Esophagus muscularis mucosa (tissue), 4 donors: ENCODE results near the gene DACH2.

Experiments used
- EP300 ChIP-seq: sonication (generic); formaldehyde crosslinking; IDR thresholded peaks from one replicate; pipeline ENCODE4 v1.6.1; 2017; ENCODE audit warnings: antibody characterized with exemption
- POLR2A ChIP-seq: fragments of 450-650 bp; IDR thresholded peaks from one replicate; pipeline ENCODE4 v1.6.1; 2017; ENCODE audit warnings: antibody characterized with exemption, moderate library complexity, mild to moderate bottlenecking, low read depth
- POLR2AphosphoS5 ChIP-seq, 2 donors: sonication (generic); formaldehyde crosslinking; IDR thresholded peaks; one replicate each; pipeline ENCODE4 v1.6.1; 2017; ENCODE audit warnings: antibody characterized with exemption in 2 of 2
- TF ChIP-seq, protein P1 (sequence below), 3 experiments: fragments of 200-600 bp in 2 of 3; fragments of 450-650 bp in 1 of 3; sonication (generic) in 2 of 3; IDR thresholded peaks; one replicate each; pipeline ENCODE4 v1.5.1; 2017 to 2019; ENCODE audit warnings: antibody characterized with exemption in 3 of 3, mild to moderate bottlenecking in 2 of 3, moderate library complexity in 1 of 3

DNA sequence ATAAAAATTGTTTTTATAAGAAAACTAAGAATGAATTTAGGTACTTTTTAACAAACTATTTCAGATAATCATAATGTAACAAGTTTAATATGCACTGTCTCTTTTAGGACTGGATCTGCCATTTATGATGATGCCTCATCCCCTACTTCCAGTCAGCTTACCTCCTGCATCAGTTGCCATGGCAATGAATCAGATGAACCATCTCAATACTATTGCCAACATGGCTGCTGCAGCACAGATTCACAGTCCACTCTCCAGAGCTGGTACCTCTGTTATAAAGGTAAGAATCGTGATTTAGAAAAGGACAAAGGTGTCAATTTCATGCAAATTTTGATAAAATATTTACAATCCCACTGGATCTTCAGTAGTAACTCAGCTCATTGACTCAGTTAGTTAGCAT, 566.2 kb downstream of the DACH2 start:
- TF ChIP-seq, protein P1, sequence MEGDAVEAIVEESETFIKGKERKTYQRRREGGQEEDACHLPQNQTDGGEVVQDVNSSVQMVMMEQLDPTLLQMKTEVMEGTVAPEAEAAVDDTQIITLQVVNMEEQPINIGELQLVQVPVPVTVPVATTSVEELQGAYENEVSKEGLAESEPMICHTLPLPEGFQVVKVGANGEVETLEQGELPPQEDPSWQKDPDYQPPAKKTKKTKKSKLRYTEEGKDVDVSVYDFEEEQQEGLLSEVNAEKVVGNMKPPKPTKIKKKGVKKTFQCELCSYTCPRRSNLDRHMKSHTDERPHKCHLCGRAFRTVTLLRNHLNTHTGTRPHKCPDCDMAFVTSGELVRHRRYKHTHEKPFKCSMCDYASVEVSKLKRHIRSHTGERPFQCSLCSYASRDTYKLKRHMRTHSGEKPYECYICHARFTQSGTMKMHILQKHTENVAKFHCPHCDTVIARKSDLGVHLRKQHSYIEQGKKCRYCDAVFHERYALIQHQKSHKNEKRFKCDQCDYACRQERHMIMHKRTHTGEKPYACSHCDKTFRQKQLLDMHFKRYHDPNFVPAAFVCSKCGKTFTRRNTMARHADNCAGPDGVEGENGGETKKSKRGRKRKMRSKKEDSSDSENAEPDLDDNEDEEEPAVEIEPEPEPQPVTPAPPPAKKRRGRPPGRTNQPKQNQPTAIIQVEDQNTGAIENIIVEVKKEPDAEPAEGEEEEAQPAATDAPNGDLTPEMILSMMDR (IDR thresholded peaks at IDR 0.05), result no peak
- no peak for TF ChIP-seq POLR2AphosphoS5 (IDR thresholded peaks at IDR 0.05)
- TF ChIP-seq POLR2A, result no peak
- no peak for TF ChIP-seq EP300
